D341Med (cell line): ENCODE data around the gene IPO5.

Experiments used
- DNase-seq: peaks from one replicate; pipeline ENCODE4 v3.0.0; 2012; ENCODE audit warnings: low spot score

IPO5 gene

DNA sequence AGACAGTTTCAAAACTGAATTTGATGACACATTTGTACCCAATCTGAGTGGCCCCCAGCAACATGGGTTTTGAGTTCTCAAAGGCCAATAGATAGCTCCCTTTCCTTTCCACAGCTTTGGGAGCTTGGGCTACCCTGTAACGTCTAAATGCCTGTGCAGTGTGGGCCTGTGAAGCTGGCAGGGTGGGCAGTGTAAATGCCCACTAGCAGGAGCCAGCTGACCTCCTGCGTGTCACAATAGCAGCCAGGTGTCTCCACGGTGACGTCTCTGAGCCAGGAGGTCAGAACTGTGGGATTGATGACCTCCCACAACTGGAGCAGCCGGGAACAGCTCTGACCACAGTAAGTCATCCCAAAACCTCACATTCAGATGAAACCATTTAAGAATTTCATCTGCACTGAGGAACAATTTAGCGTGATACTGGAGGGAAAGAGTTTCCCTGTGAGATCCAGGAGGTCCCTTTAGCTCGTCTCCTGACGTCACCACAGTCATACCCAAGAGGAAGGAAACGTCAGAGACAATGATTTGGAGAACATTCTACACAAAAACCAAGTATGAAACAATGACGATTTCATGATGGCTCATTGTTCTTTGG, at the start of gene IPO5:
TSS of gene IPO5 (plus strand) at position 300 of the 595 bp plus-strand sequence. CDS start 23,022 bp downstream, outside the sequence.
- DNase-seq: no peak

DNA sequence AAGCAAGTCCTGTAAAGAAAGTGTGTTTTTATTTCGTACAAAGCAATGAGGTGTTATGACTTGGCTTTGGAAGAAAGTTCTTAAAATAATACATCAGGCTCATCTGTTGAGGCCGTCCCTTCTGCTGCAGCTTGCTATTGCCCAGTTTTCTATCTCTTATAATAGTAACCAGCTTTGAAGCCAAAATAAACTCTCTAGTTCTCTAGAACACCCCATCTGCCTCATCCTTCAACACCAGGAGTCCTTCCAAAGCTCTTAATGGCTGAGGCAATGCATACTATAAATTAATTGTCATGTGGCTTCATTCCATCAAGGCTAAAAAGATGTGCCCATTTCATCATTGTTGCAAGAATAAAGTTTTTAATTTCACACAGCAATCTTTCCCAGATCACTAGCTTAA, 49.4 kb upstream of the IPO5 start:
- DNase-seq: no peak

DNA sequence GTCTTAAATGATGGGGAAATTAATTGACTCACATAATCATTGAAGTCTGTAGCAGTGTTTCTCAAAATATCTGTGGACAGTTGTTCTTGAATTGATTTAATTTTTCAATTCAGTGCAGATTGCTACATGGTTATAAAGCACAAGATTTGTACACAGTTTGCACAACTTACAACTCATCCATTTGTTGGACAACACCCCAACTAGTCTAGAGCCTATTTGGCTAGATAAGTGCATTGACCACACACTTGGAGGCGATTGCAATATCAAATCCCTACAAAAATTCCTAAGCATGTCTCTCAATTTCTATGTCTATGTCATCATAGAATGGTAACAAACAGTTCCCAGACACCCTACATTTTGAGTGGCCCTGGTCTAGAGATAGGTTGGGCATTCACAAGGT, 48.0 kb upstream of the IPO5 start:
- no peak for DNase-seq

DNA sequence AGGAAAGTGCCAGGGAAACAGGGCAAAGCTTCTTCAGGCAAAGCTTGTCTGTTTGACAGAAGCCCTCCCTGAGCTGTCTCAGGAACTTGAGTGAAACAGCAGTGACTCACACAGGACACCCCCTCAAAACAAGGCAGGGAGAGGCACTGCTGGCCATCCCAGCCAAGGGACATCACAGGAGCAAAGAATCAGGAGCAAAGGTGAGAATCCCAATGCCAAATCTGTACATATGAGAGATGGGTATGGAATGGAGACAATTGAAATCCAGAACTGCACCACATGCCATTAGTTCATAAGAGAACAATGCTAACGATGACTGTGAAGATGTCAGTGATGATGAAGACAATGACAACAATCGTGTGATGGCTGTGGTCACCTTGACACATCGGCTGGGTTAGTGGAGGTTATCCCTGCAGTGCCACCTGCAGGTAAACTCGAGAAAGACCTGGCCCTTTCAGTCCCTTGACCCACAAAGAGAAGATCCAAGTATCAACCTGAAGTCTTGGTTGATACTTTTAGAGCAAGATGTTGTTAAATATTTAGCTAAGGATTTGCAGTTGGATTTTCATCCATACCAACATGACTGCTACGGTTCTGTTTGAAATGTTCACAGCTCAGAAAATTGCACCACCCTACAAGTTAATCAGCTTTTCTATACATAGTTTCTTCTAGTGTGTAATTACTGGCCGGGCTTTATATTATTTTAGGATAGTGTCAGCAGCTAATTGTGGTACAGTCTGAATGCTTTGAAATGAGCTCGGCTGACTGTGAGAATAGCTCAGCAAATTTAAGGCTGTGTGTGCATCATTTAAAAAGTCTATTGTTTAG, 42.0 kb upstream of the IPO5 start:
- DNase-seq: no peak

DNA sequence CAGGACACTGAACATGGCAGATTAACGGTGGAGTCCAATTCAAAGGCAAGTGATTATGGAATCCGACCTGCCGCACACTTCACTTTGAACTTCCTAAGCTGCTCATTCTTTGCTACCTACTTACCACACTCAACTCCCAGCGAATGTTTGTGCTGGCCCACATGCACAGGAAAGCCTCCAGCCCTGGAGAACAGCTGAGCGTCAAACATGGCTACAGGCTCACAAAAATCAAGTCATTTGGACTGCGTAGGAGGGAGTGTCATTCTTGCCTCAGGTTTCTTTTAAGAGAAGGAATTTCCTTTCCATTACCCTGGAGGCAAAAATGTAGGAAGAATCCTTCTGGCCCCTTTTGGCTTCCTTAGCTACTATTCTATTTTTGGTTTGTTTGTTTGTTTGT, 41.3 kb upstream of the IPO5 start:
- no peak for DNase-seq

DNA sequence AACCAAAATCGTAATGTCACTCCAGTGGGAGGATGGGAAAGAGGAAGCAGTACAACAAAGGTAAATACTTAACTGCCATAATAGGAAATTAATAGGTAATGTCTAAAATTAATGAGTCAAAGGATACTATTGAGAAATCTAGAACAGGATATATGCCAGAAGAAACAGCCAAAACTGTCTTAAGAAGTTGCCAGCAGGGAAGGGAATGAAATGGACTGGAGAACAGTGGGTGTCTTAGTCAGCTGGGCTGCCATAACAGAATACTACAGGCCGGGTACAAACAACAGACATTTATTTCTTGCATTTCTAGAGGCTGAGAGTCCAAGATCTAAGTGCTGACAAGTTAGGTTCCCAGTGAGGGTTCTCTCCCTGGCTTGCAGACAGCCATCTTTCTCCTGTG, 40.3 kb upstream of the IPO5 start:
- no peak for DNase-seq

DNA sequence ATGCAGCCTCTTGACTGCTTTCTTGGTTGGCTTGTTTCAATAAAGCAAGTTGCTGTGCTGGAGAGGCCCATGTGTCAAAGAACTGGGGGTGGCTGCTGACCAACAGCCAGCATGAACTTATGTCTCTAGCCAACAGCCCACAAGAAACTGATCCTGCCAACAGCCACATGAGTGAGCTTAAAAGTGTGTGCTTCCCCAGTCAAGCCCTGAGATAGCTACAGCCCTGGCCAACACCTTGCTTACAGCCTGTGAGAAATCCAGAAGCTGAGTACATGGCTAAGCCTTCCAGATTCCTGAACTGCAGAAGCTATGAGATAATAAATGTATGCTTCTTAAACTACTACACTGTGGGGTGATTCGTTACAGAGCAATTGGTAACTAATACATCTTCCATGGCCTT, 38.9 kb upstream of the IPO5 start:
- no peak for DNase-seq

DNA sequence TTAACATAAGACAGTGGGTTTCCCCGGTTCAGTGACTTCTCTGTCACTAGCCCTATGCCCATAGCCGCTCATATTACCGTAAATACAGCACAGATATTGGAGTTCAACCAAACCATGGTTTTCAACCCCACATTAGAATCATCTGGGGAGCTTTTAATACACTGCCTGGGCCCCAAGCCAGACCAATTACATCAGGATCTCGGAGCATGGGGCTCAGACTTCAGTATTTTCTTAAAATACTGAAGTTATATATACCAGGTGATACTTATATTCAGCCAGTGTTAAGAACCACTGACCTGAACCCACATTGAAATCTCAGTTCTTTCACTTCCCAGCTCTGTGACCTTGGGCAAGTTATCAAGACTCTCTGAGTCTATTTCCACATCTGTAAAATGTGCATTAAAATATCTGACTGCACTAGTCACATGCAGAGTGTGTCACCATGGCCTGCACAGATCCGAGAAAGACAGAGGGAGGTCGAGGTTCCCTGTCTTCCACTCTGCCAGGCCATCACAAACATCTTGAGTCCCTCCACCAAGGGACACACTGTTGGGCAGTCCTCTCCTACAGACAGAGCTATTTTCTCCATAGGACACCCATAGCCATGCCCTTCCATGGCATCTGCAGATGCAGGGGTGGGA, 32.2 kb upstream of the IPO5 start:
- DNase-seq: no peak

DNA sequence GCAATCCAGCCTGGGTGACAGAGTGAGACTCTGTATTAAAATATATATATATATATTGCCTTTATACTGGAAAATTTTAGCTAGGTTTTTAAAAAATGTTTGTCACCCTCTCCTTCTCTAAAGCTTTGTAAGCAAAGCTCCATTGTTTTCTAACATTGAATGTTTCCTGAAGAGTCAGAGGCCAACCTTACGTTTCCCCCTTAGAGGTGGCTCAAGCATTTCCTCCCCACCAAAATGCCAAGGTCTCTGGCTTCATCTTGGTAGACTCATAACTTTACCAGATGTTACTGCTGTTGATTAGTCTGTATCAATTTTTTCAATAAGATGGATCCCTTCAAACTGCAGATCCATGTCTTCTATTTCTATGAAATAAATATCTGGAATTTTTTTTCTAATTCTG, 25.2 kb upstream of the IPO5 start:
- DNase-seq: no peak

DNA sequence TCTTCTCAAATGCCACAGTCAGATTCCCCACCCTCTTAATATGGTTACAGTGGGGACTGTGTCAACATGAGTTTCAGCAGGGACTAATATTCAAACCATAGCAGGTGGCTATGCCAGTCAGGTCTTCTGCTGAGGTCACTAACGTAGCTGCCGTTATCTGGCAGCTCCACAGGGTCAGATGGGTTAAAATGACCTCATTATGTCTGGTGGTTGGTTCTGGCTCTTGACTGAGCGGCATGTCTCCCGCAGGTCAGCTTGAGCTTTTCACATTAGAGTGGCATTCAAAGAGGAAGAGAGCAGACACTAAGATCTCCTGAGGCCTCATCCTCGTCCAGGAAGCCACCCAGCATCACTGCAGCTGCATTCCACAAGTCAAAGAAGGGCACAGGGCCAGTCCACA, 21.4 kb upstream of the IPO5 start:
- no peak for DNase-seq

DNA sequence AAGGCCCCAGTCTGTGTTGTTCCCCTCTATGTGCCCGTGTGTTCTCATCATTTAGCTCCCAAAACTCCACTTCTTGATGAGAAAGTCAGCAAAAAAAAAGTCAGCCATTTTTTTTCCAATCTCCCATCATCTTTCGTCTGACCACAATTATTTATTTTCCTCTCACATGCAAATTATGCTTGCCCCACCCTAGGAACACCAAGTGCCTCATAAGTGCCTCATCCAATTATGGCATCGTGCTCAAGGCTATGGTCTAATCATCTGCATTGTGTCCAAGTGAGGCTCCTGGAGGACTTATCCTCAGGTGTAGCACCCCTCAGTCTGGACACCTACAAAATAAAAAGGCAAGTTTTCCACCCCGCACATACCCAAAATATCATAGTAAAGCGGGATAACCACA, 20.8 kb upstream of the IPO5 start:
- DNase-seq: no peak

DNA sequence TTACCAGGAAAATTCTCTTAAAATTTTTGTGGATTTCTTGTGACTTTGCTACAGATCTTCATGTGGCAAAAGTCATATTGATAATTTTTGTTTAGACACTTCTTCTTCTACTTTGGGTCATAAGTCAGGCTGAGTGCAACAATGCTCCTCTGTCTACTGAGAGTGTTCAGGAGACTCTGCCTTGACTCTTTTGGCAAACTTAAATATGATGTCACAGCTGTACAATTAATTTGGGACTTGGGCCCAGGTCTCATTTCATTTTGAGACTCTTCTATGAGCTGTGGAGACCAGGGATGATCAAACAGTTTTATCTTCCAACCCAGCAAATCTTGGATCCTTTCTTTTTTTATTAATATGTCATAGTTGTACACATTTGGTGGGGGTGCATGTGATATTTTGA, 19.7 kb upstream of the IPO5 start:
- DNase-seq: no peak

DNA sequence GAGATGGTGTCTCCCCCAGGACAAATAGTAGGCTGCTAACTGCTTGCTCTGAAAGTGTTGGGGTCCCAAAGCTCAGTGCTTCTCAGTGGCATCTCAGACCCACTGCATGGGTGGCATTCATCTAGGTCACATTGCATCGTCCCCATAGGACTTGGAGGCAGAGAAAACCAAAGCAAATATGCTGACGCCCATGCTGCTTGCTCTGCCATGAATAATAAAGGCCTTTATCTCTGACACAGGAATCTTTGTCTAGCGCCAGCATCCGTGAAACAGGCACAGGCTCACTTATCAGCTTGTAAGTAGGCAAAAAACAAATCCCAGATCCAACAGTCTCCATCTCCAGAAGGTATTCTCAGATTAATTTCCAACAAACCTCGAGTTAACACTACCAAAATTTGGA, 18.9 kb upstream of the IPO5 start:
- DNase-seq: no peak

DNA sequence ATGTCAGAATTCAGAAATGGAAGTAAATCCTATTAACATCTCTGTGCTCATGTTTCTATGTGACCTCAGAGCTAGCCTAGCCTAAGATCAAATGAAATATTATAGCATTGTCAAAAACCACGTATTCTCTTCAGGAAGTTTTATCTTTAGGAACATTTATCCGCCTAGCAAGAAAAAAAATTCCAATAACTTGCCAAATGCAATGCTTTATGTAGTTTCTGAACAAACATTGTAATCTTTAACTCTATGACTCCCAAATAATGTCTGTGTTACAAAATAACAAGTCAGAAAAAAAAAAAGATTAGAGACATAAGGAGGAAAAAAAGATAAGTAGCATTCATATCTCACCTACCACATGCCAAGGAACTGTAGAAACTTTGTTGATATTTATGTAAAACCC, 18.4 kb upstream of the IPO5 start:
- no peak for DNase-seq

DNA sequence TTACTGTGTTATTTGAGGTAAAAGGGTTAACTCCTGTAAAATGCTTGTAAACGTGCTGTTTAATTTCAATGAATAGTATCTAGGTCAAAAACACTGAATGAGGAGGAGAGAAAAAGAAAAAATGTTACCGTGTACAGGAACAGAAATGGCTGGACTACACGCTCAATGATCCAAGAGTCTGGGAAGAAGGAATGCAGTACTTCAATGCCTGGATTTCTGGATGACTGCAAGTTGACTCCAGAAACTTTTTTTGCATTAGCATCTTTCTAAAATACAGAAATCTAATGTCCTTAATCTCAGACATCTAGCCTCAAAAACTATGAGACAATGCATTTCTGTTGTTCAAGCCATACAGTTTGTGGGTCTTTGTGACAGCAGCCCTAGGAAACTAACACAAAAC, 17.4 kb upstream of the IPO5 start:
- DNase-seq: no peak

DNA sequence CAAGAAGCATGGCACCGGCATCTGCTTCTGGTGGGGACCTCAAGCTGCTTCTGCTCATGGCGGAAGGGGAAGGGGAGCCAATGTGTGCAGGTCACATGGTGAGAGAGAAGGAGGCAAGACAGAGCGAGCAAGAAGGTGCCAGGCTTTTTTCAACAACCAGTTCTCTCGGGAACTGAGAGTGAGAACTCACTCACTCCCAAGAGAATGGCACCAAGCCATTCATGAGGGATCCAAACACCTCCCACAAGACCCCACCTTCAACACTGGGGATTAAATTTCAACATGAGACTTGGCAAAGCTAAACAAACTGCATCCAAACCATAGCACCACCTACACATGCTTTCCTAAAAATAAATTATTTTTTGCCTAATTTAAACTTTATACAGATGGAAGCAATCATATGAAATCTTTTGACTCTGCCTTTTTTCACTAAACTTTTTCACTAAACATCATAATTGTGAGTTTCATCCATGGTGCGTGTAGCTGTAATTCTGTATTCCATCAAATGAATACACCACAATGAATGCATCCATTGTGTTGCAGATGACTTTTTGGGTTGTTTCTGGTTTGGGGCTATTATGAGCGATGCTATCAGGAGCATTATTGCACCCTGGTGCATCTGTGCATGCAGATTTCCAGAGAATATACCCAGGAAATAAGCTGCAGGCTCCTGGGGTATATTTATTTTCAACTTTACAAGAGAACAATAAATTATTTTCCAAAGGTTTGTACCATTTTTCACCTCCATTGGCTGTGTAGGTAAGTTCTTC, 14.6 kb upstream of the IPO5 start:
- DNase-seq: no peak

DNA sequence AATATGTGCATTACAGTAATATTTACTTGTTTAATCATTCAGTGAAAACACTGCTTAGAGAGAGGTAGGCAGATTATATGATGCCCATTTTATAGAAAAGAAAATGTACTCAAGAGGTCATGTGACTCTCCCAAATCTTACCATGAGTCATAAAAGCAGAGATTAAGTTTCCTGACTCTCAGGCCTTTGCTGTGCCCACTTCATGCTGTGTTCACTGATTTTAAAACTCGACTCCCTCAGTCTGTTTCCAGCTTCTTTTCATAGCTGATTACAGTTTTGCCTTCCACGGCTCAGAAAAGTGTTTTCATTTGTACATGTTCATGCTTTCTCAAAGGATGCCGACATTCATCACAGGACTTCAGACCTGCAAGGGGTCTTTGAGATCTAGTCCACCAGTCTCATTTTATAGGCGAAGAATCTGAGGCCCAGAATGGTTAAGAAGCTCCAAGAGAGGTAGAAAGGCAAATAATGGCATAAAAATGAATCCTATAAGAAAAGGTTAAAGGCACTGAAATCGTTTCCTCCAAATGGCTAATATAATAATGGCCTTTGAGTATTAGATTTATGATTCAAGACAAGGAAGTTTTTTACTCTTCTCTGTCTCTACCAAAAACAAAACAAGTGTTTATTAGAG, 9.0 kb upstream of the IPO5 start:
- no peak for DNase-seq

DNA sequence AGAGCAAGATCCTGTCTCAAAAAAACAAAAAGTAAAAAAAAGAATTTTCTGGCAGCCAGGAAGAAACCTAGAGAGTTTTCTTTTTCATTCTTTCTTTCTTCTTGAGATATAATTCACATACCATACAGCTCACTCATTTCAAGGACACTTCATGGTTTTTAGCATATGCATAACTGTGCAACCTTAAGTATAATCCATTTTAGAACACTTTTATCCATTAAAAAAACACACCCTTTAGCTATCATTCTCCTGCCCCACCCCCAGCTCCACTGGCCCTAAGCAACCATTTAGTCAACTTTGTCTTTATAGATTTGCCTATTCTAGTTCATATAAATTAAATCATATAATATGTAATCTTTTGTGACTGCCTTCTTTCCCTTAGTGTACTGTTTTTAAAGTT, 8.1 kb upstream of the IPO5 start:
- no peak for DNase-seq

DNA sequence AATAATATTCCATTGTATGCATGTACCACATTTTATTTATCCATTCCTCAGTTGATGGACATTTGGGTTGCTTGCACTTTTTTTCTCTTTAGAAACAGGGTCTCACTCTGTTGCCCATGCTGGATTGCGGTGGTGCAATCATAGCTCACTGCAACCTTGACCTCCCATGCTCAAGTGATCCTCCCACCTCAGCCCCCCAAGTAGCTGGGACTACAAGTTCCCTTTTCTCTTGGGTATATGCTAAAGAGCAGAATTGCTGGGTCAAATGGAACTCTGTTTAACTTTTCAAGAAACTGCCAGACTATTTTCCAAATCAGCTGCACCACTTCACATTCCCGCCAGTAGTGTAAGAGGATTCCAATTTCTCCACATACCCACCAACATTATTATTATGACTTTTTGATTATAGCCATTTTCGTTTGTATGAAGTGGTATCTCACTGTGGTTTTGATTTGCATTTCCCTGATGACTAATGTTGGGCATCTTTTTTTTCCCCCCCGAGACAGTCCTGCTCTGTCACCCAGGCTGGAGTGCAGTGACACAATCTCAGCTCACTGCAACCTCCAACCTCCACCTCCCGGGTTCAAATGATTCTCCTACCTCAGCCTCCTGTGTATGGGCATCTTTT, 7.6 kb upstream of the IPO5 start:
- DNase-seq: no peak

DNA sequence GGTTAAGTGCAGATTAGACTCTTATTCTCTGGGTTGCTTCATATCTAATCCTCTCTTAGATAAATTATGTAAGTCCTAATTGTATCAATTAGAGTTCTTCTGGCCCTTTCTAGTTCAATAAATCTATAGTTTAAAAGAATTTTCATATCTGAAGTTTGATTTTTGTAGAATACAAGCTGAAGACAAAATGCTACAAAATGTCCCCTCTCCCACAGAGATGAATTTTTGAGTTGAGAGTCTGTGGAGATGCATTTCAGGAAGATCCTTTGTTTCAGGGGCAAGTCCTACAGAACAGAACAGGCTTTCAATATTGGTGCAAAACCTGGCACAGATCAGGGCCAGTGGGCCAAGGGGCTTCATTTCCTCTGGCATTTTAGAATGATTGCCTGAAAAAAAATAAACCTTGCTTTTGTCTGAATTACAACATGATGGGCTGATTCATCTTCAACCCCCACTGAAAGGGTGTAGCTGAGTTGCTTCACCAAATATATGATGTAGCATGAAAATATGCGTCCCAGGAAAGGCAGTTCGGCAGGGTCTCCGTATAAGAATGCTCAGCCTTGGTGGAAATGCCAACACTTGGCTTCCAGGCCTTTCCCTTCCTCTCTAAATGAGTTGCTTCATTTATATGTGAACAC, 6.4 kb upstream of the IPO5 start:
- no peak for DNase-seq

DNA sequence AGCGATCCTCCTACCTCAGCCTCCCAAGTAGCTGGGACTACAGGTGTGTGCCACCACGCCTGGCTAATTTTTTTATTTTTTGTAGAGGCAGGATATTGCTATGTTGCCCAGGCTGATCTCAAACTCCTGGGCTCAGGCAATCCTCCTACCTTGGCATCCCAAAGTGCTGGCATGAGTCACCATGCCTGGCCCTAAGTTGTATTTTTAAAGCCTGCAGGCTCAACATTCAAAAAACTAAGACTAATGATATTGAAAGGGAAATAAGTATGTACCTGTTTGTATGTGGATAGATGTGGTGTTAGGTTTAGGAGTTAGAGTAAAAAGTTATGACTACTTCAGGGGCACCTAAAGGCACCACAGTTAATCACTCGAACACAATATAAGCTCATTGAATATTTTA, 5.4 kb upstream of the IPO5 start:
- DNase-seq: no peak
